ENCODE measurements around the gene TREH.

TREH gene

DNA sequence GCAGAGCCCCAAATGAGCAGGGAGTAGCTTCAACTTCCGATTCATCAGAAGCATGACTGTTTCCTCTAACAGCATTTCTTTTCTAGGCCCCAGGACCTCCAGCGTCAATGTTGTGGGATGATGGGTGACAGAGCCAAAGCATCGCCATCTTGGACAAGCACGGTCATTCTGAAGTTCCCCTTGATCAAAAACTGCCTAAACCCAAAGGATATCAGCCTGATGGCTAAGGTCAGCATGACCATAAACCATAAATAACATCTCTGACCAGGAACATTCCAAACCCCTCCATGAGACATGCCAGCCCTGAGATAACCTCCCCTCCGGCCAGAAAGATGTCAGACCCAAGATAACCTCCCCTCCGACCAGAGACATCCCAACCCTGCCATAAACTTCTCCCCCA is 28.8 kb upstream of the TREH start:
- no peak for TF ChIP-seq REST (IDR thresholded peaks at IDR 0.05; ENCODE audit: insufficient read depth in 1 of 2, low read depth in 2 of 2, low read length in 2 of 2)
- TF ChIP-seq FOXP2 (optimal IDR thresholded peaks at IDR 0.05; ENCODE audit: borderline replicate concordance, extremely low read depth, extremely low read length, insufficient read depth), result no peak
- no peak for TF ChIP-seq TAF1 (IDR thresholded peaks at IDR 0.05; ENCODE audit: borderline replicate concordance, insufficient read depth, low read length)
- TF ChIP-seq POLR2AphosphoS5 (IDR thresholded peaks at IDR 0.05; ENCODE audit: low read depth, low read length), result no peak
- no peak for TF ChIP-seq SIN3A (IDR thresholded peaks at IDR 0.05; ENCODE audit: borderline replicate concordance, insufficient read depth, low read length)

DNA sequence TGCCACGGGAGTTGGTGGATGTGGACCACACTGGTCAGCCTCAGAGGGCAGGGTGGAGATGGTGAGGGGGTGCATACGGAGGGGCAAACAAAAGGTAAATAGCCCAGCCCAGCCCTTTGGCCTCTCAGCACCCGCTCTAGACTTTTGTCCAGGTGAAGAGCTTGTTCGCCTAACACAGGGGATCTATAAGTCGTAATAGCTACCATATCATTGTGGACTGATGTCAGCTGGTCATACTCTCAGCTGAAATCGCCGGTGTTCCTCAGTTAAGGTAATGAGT is 27.0 kb upstream of the TREH start:
- no peak for TF ChIP-seq TAF1 (IDR thresholded peaks at IDR 0.05; ENCODE audit: borderline replicate concordance, insufficient read depth, low read length)
- no peak for TF ChIP-seq FOXP2 (optimal IDR thresholded peaks at IDR 0.05; ENCODE audit: borderline replicate concordance, extremely low read depth, extremely low read length, insufficient read depth)
- TF ChIP-seq REST (IDR thresholded peaks at IDR 0.05; ENCODE audit: insufficient read depth in 1 of 2, low read depth in 2 of 2, low read length in 2 of 2), result no peak
- no peak for TF ChIP-seq POLR2AphosphoS5 (IDR thresholded peaks at IDR 0.05; ENCODE audit: low read depth, low read length)
- no peak for TF ChIP-seq SIN3A (IDR thresholded peaks at IDR 0.05; ENCODE audit: borderline replicate concordance, insufficient read depth, low read length)

- no peak for TF ChIP-seq FOXP2 (optimal IDR thresholded peaks at IDR 0.05; ENCODE audit: borderline replicate concordance, extremely low read depth, extremely low read length, insufficient read depth)
- TF ChIP-seq TAF1 (IDR thresholded peaks at IDR 0.05; ENCODE audit: borderline replicate concordance, insufficient read depth, low read length), result no peak
- TF ChIP-seq REST (IDR thresholded peaks at IDR 0.05; ENCODE audit: insufficient read depth in 1 of 2, low read depth in 2 of 2, low read length in 2 of 2), result no peak
- TF ChIP-seq SIN3A (IDR thresholded peaks at IDR 0.05; ENCODE audit: borderline replicate concordance, insufficient read depth, low read length), result no peak
- TF ChIP-seq POLR2AphosphoS5 (IDR thresholded peaks at IDR 0.05; ENCODE audit: low read depth, low read length), result no peak
Observed at GRCh38 chr11:118705791-118706545, 26.5 kb upstream of the TREH start.

DNA sequence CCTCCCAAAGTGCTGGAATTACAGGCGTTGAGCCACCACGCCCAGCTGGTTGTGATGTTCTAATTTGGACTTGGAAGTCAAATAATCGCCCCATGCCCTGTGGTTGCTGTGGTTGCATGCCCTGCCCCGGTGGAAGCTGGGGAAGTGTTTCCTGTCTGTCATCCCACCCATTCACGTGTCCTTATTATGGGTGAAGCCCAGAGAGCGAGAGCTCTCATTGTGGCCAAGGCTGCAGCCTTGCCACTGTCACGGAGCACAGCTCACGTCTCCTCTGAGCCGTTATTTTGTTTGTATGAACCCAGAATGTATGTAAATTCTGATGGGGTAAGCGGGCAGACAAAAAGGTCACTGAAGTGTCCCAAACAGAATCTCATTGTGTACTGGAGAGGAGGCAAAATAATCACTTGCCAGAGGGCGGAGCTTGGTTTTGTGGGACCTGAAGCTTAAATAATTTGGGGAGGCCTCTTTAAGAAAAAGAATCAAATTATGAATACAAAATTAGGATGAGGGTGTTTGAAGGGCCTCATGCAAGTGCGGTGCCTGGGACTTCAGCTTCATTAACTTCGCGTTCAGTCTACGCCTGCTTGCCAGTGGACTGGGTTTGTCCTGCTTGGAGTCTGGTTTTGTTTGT is 25.8 kb upstream of the TREH start:
- TF ChIP-seq TAF1 (IDR thresholded peaks at IDR 0.05; ENCODE audit: borderline replicate concordance, insufficient read depth, low read length) (no peak), FOXP2 (optimal IDR thresholded peaks at IDR 0.05; ENCODE audit: borderline replicate concordance, extremely low read depth, extremely low read length, insufficient read depth) (no peak), POLR2AphosphoS5 (IDR thresholded peaks at IDR 0.05; ENCODE audit: low read depth, low read length) (no peak), REST (IDR thresholded peaks at IDR 0.05; ENCODE audit: insufficient read depth in 1 of 2, low read depth in 2 of 2, low read length in 2 of 2) (no peak), SIN3A (IDR thresholded peaks at IDR 0.05; ENCODE audit: borderline replicate concordance, insufficient read depth, low read length) (no peak)
